ENCODE measurements around the gene LYST. TPM values are rescaled to one million over a fixed set of nuclear protein-coding genes. Genes with fewer than 3 reads are reported as not detected.

Gene LYST
- total RNA-seq, 1 donor from 2014 or later, result 78.4 TPM

DNA sequence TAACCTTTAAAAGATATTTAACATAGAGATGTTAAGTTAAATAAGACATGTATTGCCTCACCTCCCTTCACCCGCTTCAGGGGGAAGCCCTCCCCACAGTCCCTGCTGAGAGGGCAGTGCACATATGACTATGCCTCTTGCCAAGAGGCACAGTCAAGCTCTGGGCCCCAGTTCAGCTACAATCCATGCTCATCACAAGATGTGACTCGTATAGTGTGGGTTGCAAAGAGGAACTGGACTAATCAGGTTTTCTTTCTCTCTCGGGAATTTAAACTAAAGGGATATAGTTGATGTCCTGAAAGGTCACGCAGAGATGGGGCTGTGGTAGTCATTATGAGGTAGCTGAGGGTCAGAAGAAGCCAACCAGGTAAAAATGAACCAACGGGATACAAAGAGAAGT, 35.6 kb downstream of the LYST start:
- Histone ChIP-seq H3K9me3 (no peaks in the 10 kb centered on the region), H3K36me3 (peaks cover 16% of the 10 kb centered on the region), H3K4me1 (peaks cover 10% of the 10 kb centered on the region), H3K27ac (no peak overlapping the region), H3K4me3 (no peak overlapping the region), H3K27me3 (no peaks in the 10 kb centered on the region)
- DNase-seq, result no peak
- TF ChIP-seq CTCF (IDR thresholded peaks at IDR 0.05), result no peak
- ATAC-seq, result peak; percentile 97
- intact Hi-C loops (cut with DNase I), result no loop called here

DNA sequence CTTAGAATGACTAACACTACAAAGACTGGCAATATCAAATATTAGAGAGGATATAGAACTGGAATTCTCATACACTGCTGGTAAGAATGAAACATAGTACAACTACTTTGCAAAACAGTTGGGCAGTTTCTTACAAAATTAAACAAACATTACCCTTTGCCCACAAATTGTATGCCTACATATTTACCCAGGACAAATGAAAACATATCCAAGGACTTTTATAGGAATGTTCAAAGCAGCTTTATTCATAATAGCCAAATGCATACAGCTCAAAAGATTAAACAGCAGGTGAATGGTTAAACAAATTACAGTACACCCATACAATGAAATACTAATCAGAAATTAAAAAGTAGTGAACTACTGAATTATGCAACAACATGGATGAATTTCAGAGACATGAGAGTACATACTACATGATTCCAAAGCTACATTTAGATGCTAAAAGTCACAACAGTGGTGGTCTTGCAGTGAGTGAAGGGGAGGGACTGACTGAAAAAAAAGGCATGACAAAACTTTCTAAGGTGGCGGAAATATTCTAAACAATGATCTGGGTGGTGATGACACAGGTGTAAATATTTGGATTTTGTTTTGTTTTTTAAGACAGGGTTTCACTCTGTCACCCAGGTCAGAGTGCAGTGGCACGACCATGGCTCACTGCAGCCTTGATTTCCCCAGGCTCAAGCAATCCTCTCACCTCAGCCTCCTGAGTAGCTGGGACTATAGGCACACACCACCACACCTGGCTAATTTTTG, 40.4 kb downstream of the LYST start:
- intact Hi-C loops (cut with DNase I), result no loop called here
- H3K9me3 ChIP-seq, result no peaks in the 10 kb centered on the region
- H3K4me1 ChIP-seq, result no peaks in the 10 kb centered on the region
- no peak for ATAC-seq
- H3K36me3 ChIP-seq, result peaks cover 13% of the 10 kb centered on the region
- H3K27me3 ChIP-seq, result no peaks in the 10 kb centered on the region
- no peak overlapping the region for H3K27ac ChIP-seq
- TF ChIP-seq CTCF (IDR thresholded peaks at IDR 0.05), result no peak
- no peak overlapping the region for H3K4me3 ChIP-seq
- DNase-seq, result no peak

DNA sequence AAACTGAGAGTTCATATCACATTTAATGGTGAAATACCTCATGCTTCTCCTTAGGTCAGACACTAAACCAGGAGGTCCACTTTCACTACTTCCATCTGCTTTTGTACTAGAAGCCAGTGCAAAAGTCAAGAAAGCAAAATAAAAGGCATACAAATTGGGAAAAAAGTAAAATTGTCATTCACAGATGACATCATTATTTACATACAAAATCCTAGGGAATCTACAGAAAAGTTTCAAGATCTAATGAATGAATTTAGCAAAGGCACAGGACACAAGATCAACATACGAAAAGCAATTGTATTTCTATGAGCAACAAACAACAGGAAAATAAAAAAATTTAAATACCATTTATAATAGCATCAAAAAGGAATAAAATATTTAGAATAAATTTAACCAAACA, 41.5 kb downstream of the LYST start:
- no peak for ATAC-seq
- no peak for TF ChIP-seq CTCF (IDR thresholded peaks at IDR 0.05)
- Histone ChIP-seq H3K4me1 (no peaks in the 10 kb centered on the region), H3K4me3 (no peak overlapping the region), H3K27ac (no peak overlapping the region), H3K9me3 (no peaks in the 10 kb centered on the region), H3K27me3 (no peaks in the 10 kb centered on the region), H3K36me3 (peaks cover 13% of the 10 kb centered on the region)
- intact Hi-C loops (cut with DNase I), result no loop called here
- DNase-seq, result no peak

GRCh38 chr1:235823684-235824083, 43.0 kb downstream of the LYST start:
- no peaks in the 10 kb centered on the region for H3K27me3 ChIP-seq
- no peak for TF ChIP-seq CTCF (IDR thresholded peaks at IDR 0.05)
- peaks cover 10% of the 10 kb centered on the region for H3K36me3 ChIP-seq
- H3K9me3 ChIP-seq, result no peaks in the 10 kb centered on the region
- intact Hi-C loops (cut with DNase I), result no loop called here
- DNase-seq (no peak), ATAC-seq (no peak)
- no peak overlapping the region for H3K4me3 ChIP-seq
- H3K27ac ChIP-seq, result no peak overlapping the region
- H3K4me1 ChIP-seq, result no peaks in the 10 kb centered on the region

GRCh38 chr1:235822685-235823084, 44.0 kb downstream of the LYST start:
- H3K9me3 ChIP-seq, result no peaks in the 10 kb centered on the region
- H3K4me1 ChIP-seq, result no peaks in the 10 kb centered on the region
- no peak for TF ChIP-seq CTCF (IDR thresholded peaks at IDR 0.05)
- H3K36me3 ChIP-seq, result peaks cover under 1% of the 10 kb centered on the region
- DNase-seq, result no peak
- no peak overlapping the region for H3K4me3 ChIP-seq
- H3K27me3 ChIP-seq, result no peaks in the 10 kb centered on the region
- no peak overlapping the region for H3K27ac ChIP-seq
- intact Hi-C loops (cut with DNase I), result no loop called here
- no peak for ATAC-seq

Measured in upper lobe of right lung (tissue), 1 donor.